Left cardiac atrium (tissue), 4 donors: Measurements from ENCODE around the gene NR6A1. TPM values are rescaled to one million over a fixed set of nuclear protein-coding genes. Genes with fewer than 3 reads are reported as not detected.
"Not testable (repeated sequence)": the region's sequence is repeated elsewhere in the genome, so short reads cannot be mapped to it uniquely, and the experiment has no call there.

Experiments
- ATAC-seq, 2 donors: fragments of 200-7000 bp; cut with Tn5 transposase; one replicate each; pipeline ENCODE4 v1.9.1; 2020; ENCODE audit warnings: mild to moderate bottlenecking in 2 of 2, moderate library complexity in 2 of 2
- DNase-seq: peaks from one replicate; pipeline ENCODE4 v3.0.0-alpha.2; 2020
- intact Hi-C, 2 donors: fragments of 100-400 bp; cut with DNase I; formaldehyde crosslinking; loops; one replicate each; pipeline versions ENCODE4 v1.14.1 to v1.15.1; 2022 to 2023
- total RNA-seq, 2 donors: library from RNA; stranded (reverse); fragmentation: NEBNext Ultra II Directional; extraction: Animal tissue kit (Norgen Biotek cat#: 25700); gene quantifications; one replicate each; pipeline ENCODE4 v1.2.1, GENCODE V29; 2021
- donor health status: DM: no; HTN: yes; CAD: no.
- donor health status: DM: no; HTN: yes; CAD: no; lungs with severe emphysema.
- donor health status: DM: yes; HTN: yes; CAD: no.
- donor health status: Dilated cardiomyopathy.

Gene NR6A1
- total RNA-seq, 2 donors from 2014 or later = 1.2 to 1.3 TPM

- intact Hi-C loops = no loop called here
- DNase-seq (no peak), ATAC-seq (no peak)
These were observed 29.4 kb downstream of the NR6A1 start for GRCh38 chr9:124741662-124742061.

GRCh38 chr9:124741149-124741548 is 30.0 kb downstream of the NR6A1 start:
- intact Hi-C loops = no loop called here
- ATAC-seq (no peak), DNase-seq (no peak)

GRCh38 chr9:124739360-124739759 is 31.8 kb downstream of the NR6A1 start:
- intact Hi-C loops = no loop called here
- no peak for DNase-seq
- ATAC-seq = no peak

GRCh38 chr9:124738075-124738474 is 33.0 kb downstream of the NR6A1 start:
- ATAC-seq, intact Hi-C loops, DNase-seq: not testable (repeated sequence)

GRCh38 chr9:124735121-124735520 is 36.0 kb downstream of the NR6A1 start:
- intact Hi-C loops = no loop called here
- ATAC-seq (no peak), DNase-seq (no peak)

- intact Hi-C loops, DNase-seq, ATAC-seq: not testable (repeated sequence)
These were observed 36.4 kb downstream of the NR6A1 start for GRCh38 chr9:124734741-124735083.

GRCh38 chr9:124733964-124734740 is 37.0 kb downstream of the NR6A1 start:
- DNase-seq (no peak), ATAC-seq (peak in 1 of 2 donors; percentile 30)
- intact Hi-C loops = no loop called here

GRCh38 chr9:124730772-124731171 is 40.3 kb downstream of the NR6A1 start:
- ATAC-seq = no peak

GRCh38 chr9:124726886-124727285 is 44.2 kb downstream of the NR6A1 start:
- intact Hi-C loops = no loop called here
- no peak for DNase-seq
- no peak for ATAC-seq

More at GRCh38 chr9:124730772-124731171, 40.3 kb downstream of the NR6A1 start:
- intact Hi-C loops = no loop called here
- no peak for DNase-seq

GRCh38 chr9:124725068-124725452 is 46.1 kb downstream of the NR6A1 start:
- intact Hi-C loops = no loop called here
- DNase-seq (no peak), ATAC-seq (no peak)

- ATAC-seq (no peak), DNase-seq (no peak)
- intact Hi-C loops = no loop called here
These were observed 46.6 kb downstream of the NR6A1 start for GRCh38 chr9:124724415-124725067.

- no peak for ATAC-seq
- no peak for DNase-seq
- intact Hi-C loops = no loop called here
These were observed 47.8 kb downstream of the NR6A1 start for GRCh38 chr9:124723352-124723751.

GRCh38 chr9:124721109-124721906 is 49.8 kb downstream of the NR6A1 start:
- ATAC-seq (no peak), DNase-seq (no peak)
- intact Hi-C loops = no loop called here

GRCh38 chr9:124720429-124721108 is 50.5 kb downstream of the NR6A1 start:
- ATAC-seq (no peak), DNase-seq (no peak)
- intact Hi-C loops = no loop called here

- DNase-seq (no peak), ATAC-seq (no peak)
- intact Hi-C loops = no loop called here
These were observed 52.2 kb downstream of the NR6A1 start for GRCh38 chr9:124718928-124719327.

GRCh38 chr9:124717597-124717996 is 53.5 kb downstream of the NR6A1 start:
- intact Hi-C loops = no loop called here
- no peak for ATAC-seq
- DNase-seq = no peak

- intact Hi-C loops = no loop called here
- ATAC-seq (no peak), DNase-seq (no peak)
These were observed 54.3 kb downstream of the NR6A1 start for GRCh38 chr9:124716808-124717207.

- ATAC-seq (no peak), DNase-seq (no peak)
- intact Hi-C loops = loop anchor here in 1 of 2 donors (2.0 to 5.0 kb wide), 2 partner anchors 92 to 158 kb away; no protein-coding TSS in a partner anchor
These were observed 60.3 kb downstream of the NR6A1 start for GRCh38 chr9:124710766-124711165.

- no peak for DNase-seq
- ATAC-seq = no peak
- intact Hi-C loops = no loop called here
These were observed 61.8 kb downstream of the NR6A1 start for GRCh38 chr9:124709292-124709690.
